Measurements from ENCODE around the gene TUBGCP3. TPM values are rescaled to one million over a fixed set of nuclear protein-coding genes. Genes with fewer than 3 reads are reported as not detected.

TUBGCP3 gene
- polyA plus RNA-seq, 1 experiment, result 15.7 TPM

DNA sequence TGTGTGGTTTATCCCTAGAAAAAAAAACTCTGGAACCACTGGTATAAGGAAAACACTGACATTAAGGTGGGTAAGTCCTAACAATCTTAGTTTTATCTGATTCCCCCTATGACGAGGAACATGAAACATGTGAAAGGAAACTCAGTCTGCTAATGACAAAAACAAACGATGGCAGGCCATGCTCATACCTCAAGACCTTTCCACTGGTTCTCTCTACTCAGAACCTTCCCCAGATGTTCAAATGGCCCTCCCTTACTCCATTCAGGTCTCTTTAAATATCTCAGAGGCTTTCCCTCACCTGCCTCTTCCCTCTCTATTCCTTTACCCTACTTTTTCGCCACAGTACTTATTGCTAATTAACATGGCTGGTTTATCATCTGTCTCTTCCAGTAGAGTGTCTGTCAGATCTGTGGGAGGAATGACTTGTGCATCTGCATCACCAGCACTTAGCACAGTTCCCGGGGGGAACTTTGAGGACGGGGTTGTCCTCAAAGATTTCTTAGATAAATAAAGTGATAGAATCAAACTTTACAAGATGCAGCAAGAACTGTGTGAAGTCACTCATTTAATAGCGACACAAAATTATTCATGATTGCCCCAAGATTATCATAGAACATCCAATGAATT is 1.5 kb downstream of the TUBGCP3 start:
- CTCF ChIA-PET, result no interaction called here
- Histone ChIP-seq H3K36me3 (ENCODE audit: control insufficient read depth, insufficient read depth, low read length) (peaks cover 1% of the 10 kb centered on the region; the same call in 1 of the 2 replicates), H3K4me3 (ENCODE audit: low read depth, low read length) (no peak overlapping the region; the same call in 1 of the 2 replicates), H3K27me3 (ENCODE audit: control insufficient read depth, insufficient read depth, low read length) (no peaks in the 10 kb centered on the region)
- POLR2A ChIA-PET, result no interaction called here
- no peak for TF ChIP-seq CTCF (IDR thresholded peaks at IDR 0.05; ENCODE audit: insufficient read depth, low read depth, low read length)
- DNase-seq (ENCODE audit: low read depth), result no peak

DNA sequence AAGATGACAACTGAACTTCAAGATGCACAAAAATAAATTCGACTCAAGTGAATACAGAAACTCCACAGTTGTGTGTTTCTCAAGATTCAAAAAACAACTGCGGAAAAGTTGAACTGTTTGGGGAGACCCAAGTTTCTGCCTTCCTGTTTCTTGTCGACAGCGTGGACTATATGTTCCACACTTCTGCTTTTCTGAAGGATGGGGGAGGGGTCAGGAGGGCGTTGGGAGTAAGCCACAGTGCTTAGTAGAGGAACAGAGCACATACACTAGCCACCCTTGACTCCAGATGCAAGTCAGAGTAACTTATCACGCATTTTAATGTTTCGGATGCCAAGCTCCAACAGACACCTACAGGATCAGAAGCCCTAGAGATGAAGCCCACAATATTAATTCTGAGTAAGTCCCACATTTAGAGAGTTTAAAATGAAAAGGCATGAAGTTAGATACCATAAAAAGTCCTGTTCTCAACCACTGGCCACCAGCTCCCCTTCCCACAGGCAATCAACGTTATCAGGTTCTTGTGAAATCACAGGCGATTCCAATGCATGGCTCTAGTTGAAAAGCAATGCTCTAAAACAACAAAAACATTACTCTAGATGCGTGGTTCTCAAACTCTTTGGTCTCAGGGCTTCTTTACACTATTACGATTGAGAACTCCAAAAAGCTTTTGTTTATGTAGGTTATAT is 4.2 kb downstream of the TUBGCP3 start:
- no peak for DNase-seq (ENCODE audit: low read depth)
- H3K27me3 ChIP-seq (ENCODE audit: control insufficient read depth, insufficient read depth, low read length), result no peaks in the 10 kb centered on the region
- POLR2A ChIA-PET, result no interaction called here
- CTCF ChIA-PET, result no interaction called here
- H3K4me3 ChIP-seq (ENCODE audit: low read depth, low read length), result no peak overlapping the region
- peaks cover 1% of the 10 kb centered on the region; the same call in 1 of the 2 replicates for H3K36me3 ChIP-seq (ENCODE audit: control insufficient read depth, insufficient read depth, low read length)
- no peak for TF ChIP-seq CTCF (IDR thresholded peaks at IDR 0.05; ENCODE audit: insufficient read depth, low read depth, low read length)

- no peaks in the 10 kb centered on the region for H3K27me3 ChIP-seq (ENCODE audit: control insufficient read depth, insufficient read depth, low read length)
- no peak for DNase-seq (ENCODE audit: low read depth)
- no peak overlapping the region for H3K4me3 ChIP-seq (ENCODE audit: low read depth, low read length)
- H3K36me3 ChIP-seq (ENCODE audit: control insufficient read depth, insufficient read depth, low read length), result peaks cover 1% of the 10 kb centered on the region; the same call in 1 of the 2 replicates
- ChIA-PET POLR2A (no interaction called here), CTCF (no interaction called here)
- no peak for TF ChIP-seq CTCF (IDR thresholded peaks at IDR 0.05; ENCODE audit: insufficient read depth, low read depth, low read length)
Measured at GRCh38 chr13:112582263-112582662, 5.7 kb downstream of the TUBGCP3 start.

GRCh38 chr13:112580912-112581311 is 7.0 kb downstream of the TUBGCP3 start:
- POLR2A ChIA-PET, result interaction anchor here (0.6 kb wide), 1 partner anchor 12 kb away, joined by 3 read pairs; no protein-coding TSS in a partner anchor
- no peak for TF ChIP-seq CTCF (IDR thresholded peaks at IDR 0.05; ENCODE audit: insufficient read depth, low read depth, low read length)
- no peaks in the 10 kb centered on the region for H3K27me3 ChIP-seq (ENCODE audit: control insufficient read depth, insufficient read depth, low read length)
- DNase-seq (ENCODE audit: low read depth), result no peak
- CTCF ChIA-PET, result interaction anchor here (1.1 to 1.5 kb wide), 2 partner anchors 9 to 12 kb away, joined by 3 to 5 read pairs; no protein-coding TSS in a partner anchor
- no peak overlapping the region for H3K4me3 ChIP-seq (ENCODE audit: low read depth, low read length)
- H3K36me3 ChIP-seq (ENCODE audit: control insufficient read depth, insufficient read depth, low read length), result peaks cover 1% of the 10 kb centered on the region; the same call in 1 of the 2 replicates

GRCh38 chr13:112580211-112580610 is 7.7 kb downstream of the TUBGCP3 start:
- CTCF ChIA-PET, result interaction anchor here (1.1 to 1.5 kb wide), 2 partner anchors 8 to 11 kb away, joined by 3 to 5 read pairs; no protein-coding TSS in a partner anchor
- no peak for TF ChIP-seq CTCF (IDR thresholded peaks at IDR 0.05; ENCODE audit: insufficient read depth, low read depth, low read length)
- DNase-seq (ENCODE audit: low read depth), result no peak
- Histone ChIP-seq H3K4me3 (ENCODE audit: low read depth, low read length) (no peak overlapping the region), H3K27me3 (ENCODE audit: control insufficient read depth, insufficient read depth, low read length) (no peaks in the 10 kb centered on the region), H3K36me3 (ENCODE audit: control insufficient read depth, insufficient read depth, low read length) (peaks cover 1% of the 10 kb centered on the region; the same call in 1 of the 2 replicates)
- POLR2A ChIA-PET, result no interaction called here

All from BJ (cell line).